Measurements from ENCODE around the gene COMMD1.
A peak's percentile ranks its signal among the peaks of the same experiment; 100 is the strongest.

The COMMD1 gene

DNA sequence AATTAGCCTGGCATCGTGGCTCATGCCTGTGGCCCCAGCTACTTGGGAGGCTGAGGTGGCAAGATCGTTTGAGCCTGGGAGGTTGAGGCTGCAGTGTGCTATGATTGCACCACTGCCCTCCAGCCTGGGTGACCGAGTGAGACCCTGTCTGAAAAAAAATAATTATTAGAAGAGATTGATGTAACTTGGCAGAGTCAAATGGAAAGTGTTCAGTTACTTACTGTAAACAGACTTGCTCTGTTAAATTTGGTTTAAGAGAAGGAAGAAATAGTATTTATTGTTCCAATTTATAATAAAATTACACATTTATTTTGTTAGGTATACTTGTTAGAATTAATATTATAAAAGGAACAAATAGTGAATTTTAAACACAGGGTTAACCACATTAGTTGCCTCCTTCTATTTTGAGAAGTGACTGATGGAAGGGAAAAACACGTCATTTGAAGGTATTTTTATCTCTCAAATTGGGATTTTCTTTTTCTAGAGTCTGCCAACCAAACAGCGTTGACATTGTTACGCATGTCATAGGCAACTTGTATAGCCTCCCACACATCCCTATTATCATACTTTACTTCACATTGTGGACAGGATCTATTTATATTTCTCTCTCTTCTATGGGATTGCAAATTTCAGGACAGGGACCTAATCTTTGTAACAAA is 171.6 kb downstream of the COMMD1 start:
- no peak for TF ChIP-seq POLR2A (IDR thresholded peaks at IDR 0.05; ENCODE audit: low read length)
- no peak for TF ChIP-seq GATA1 (IDR thresholded peaks at IDR 0.05; ENCODE audit: low read depth, low read length)
- DNase-seq = no peak

GRCh38 chr2:62084801-62085200 is 179.3 kb downstream of the COMMD1 start:
- no peak for DNase-seq
- TF ChIP-seq GATA1 (IDR thresholded peaks at IDR 0.05; ENCODE audit: low read depth, low read length) = no peak
- TF ChIP-seq POLR2A (IDR thresholded peaks at IDR 0.05; ENCODE audit: low read length) = no peak

DNA sequence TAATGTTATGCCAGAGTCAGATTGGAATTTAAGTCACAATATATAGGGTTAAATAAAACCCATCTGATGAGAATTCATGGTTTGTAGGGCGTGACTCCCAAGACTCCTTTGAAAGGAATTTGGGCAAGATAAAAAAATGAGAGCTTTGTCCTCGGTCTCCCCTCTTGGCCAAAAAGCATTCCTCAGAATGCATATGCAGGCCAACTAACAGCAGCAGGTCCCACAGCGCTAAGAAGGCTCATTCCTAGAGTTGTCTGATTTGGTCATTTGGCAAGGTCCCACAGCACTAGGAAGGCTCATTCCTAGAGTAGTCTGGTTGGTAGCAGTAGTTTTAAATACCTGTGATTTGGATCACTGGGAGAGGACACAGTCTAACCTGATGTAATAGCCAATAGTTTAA is 184.2 kb downstream of the COMMD1 start:
- no peak for DNase-seq
- TF ChIP-seq POLR2A (IDR thresholded peaks at IDR 0.05; ENCODE audit: low read length) (no peak), GATA1 (IDR thresholded peaks at IDR 0.05; ENCODE audit: low read depth, low read length) (no peak)

- no peak for DNase-seq
- TF ChIP-seq POLR2A (IDR thresholded peaks at IDR 0.05; ENCODE audit: low read length) (no peak), GATA1 (IDR thresholded peaks at IDR 0.05; ENCODE audit: low read depth, low read length) (no peak)
These were observed 186.0 kb downstream of the COMMD1 start for GRCh38 chr2:62091471-62091870.

DNA sequence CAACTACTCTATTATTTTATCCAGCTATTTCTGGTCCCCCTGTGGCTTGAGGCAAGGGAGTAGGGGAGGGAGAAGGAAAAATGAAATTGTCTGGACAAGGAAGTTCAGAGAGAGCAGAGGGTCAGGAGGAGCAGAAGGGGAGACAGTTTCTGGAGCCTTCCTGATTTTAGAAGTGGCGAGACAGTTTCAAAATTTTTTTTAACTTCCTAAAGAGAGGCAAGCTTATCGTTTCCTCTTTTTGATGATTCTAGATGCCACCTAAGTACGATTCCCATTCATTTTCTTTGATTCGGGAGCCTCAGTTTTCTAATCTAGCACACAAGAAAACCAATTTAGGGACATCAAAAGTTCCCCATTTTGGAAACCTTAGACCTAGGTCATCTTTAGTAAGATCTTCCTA is 193.6 kb downstream of the COMMD1 start:
- no peak for TF ChIP-seq POLR2A (IDR thresholded peaks at IDR 0.05; ENCODE audit: low read length)
- no peak for TF ChIP-seq GATA1 (IDR thresholded peaks at IDR 0.05; ENCODE audit: low read depth, low read length)
- no peak for DNase-seq

DNA sequence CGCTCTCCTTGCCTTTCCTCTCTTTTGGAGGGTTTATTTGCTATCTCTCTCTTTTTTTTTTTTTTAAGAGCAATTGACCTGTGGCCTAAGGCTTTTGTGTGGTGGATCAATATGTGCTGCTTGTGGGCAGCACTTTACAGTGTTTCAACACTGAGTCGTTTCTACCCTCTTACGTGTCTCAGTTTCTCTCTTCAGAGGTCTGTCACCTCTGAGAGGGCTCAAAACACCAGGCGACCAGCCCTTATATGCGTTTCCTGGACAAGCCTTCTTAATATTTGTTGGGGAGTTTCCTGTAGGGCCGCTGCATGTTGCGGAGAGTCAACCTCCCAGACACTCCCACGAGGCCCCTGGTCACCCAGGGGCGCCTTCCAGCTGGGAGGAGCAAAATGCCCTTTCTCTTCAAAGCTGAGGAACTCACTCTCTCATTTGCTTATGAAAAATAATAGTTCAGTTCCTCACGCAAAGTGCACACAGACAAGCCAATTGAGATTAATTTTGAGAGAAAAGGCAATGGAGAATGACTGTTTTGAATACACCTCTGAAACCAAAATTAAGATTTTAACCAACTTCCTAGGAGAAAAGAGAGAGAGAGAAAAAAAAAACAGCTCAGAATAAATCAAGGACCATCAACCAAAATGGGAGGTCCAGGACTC is 194.2 kb downstream of the COMMD1 start:
- DNase-seq = no peak
- no peak for TF ChIP-seq POLR2A (IDR thresholded peaks at IDR 0.05; ENCODE audit: low read length)
- no peak for TF ChIP-seq GATA1 (IDR thresholded peaks at IDR 0.05; ENCODE audit: low read depth, low read length)

DNA sequence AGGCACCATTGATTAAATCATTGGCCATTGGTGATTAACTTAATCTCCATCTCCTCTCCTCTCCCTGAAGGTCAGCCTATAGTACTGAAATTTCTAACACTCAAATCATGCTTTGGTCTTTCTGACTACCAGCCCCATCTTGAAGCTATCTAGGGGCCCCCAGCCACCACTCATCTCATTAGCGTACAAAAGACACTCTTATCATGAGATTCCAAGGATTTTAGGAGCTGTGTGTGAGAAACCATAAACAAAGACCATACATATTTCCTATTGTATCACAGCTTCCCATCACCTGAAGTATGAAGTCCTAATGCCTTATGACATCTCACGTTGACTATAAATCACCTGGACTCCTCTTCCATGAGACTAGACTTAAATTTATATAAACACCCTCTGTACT is 196.4 kb downstream of the COMMD1 start:
- DNase-seq = no peak
- TF ChIP-seq GATA1 (IDR thresholded peaks at IDR 0.05; ENCODE audit: low read depth, low read length) (no peak), POLR2A (IDR thresholded peaks at IDR 0.05; ENCODE audit: low read length) (no peak)

DNA sequence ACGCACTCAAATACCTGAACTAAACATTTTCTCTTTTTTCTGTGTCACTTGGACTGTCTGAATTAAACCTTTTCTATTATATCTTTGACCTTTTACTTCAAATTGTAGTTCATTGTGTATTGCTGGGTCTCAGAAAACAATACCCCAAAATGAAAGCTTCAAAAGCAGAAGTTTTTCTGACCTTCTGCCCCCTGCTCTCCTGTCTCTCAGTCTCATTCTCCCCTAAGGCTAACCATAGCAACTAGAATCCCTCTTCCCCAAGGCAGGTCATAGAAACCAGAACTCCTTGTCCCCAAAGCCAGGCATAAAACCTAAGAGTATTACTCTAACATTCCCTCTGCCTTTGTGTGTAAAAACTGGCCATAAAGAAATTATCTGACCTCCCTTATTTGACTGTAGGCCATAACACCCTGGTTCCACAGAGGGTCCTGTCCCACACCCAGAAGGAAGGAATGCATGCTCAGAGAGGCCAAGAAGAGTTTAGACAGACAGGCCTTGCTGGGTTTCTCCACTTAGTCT is 197.0 kb downstream of the COMMD1 start:
- TF ChIP-seq GATA1 (IDR thresholded peaks at IDR 0.05; ENCODE audit: low read depth, low read length) = no peak
- no peak for TF ChIP-seq POLR2A (IDR thresholded peaks at IDR 0.05; ENCODE audit: low read length)
- DNase-seq = no peak

DNA sequence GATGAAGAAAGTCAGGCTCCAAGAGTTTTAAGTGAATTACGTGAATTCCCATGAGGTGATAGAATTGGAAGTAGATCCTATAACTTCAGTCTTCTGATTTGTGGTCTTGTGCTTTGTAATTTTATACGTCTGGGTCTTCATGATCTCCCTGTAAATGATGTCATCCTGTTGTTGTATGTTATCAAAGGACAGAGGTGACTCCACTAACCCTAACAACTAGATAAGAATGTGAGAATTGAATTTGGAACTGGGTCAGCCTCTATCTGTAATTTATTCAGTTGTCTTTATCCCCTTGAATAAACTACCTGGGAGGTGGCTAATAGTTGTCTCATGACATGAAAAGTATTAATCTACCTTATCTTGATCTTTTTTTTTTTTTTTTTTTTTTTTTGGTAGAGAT is 204.1 kb downstream of the COMMD1 start:
- TF ChIP-seq GATA1 (IDR thresholded peaks at IDR 0.05; ENCODE audit: low read depth, low read length) = no peak
- TF ChIP-seq POLR2A (IDR thresholded peaks at IDR 0.05; ENCODE audit: low read length) = no peak
- peak in 1 of 2 experiments; percentile 33 for DNase-seq

DNA sequence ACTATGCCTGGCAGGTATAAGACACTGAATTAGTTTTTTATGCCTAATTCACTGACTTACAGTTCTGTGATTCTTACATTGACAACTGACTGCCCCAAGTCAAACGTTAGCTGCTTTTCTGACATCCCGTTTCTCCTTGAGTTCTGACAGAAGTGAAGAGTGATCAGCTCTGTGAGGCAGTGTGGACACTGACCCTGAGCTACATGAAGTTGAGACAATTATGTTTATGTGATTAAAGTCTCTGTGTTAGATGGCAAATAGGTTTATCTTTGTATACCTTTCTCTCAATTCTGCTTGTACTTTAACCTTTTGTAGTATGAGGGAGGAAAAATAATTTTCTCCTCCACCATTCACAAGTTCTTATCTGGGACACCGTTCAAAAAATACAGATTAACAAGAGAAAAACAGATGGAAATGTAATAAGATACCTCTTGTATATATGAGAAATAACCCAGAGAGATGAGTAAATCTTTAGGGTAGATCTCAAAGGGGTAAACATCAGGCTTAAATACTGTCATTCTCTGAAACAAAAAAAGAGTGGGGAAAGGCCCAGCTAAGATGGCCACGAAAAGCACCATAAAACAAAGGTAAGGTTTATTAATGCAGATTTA is 205.0 kb downstream of the COMMD1 start:
- DNase-seq = no peak
- TF ChIP-seq POLR2A (IDR thresholded peaks at IDR 0.05; ENCODE audit: low read length) = no peak
- TF ChIP-seq GATA1 (IDR thresholded peaks at IDR 0.05; ENCODE audit: low read depth, low read length) = no peak

DNA sequence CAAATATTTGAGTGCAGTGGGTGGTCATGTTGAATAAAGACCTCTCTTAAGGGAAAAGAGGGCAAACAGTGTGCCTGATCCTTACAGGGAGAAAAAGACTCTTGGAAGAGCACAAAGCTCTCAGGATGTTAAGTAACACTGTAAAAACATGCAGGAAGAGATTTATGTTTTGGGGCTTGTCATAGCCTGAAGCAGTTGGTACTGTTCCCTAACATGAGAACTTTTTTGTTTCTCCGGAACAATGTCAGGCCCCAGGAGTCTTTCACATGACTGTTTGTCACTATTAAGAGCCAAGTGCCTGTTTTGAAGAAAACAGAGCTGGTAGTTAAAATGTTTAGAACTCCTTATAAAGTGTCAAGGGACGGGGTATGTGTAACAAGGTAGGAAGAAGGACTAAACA is 206.7 kb downstream of the COMMD1 start:
- TF ChIP-seq GATA1 (IDR thresholded peaks at IDR 0.05; ENCODE audit: low read depth, low read length) (no peak), POLR2A (IDR thresholded peaks at IDR 0.05; ENCODE audit: low read length) (no peak)
- DNase-seq = no peak

DNA sequence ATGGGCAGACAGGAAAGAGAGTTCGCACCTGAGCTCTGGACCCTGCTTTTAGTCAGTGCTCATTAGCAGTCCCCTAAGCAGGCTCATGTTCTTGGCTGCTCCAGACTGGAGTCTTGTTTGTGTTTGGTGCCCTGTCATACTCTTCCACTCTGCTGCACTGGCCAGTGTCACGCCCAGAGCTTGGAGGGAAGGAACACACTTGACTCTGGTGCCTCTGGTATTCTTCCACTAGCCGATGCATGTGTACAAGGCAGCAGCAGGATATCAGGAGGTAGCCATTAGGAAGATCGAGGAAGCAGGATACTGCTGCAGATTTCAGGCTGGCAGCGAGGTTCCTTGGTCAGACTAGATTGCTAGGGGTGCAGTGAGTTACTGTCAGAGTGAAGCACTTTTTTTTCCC is 209.1 kb downstream of the COMMD1 start:
- TF ChIP-seq POLR2A (IDR thresholded peaks at IDR 0.05; ENCODE audit: low read length) (no peak), GATA1 (IDR thresholded peaks at IDR 0.05; ENCODE audit: low read depth, low read length) (no peak)
- DNase-seq = peak in 1 of 2 experiments; percentile 6

- no peak for TF ChIP-seq POLR2A (IDR thresholded peaks at IDR 0.05; ENCODE audit: low read length)
- TF ChIP-seq GATA1 (IDR thresholded peaks at IDR 0.05; ENCODE audit: low read depth, low read length) = no peak
- DNase-seq = no peak
These were observed 211.5 kb downstream of the COMMD1 start for GRCh38 chr2:62116983-62117382.

- no peak for DNase-seq
- TF ChIP-seq POLR2A (IDR thresholded peaks at IDR 0.05; ENCODE audit: low read length) (no peak), GATA1 (IDR thresholded peaks at IDR 0.05; ENCODE audit: low read depth, low read length) (no peak)
These were observed 212.7 kb downstream of the COMMD1 start for GRCh38 chr2:62118160-62118559.
